HUES6 (cell line): ENCODE measurements around the gene POLR2H.

ENCODE experiments used
- H3K27ac ChIP-seq: 2 replicates; pipeline ENCODE4 v1.7.0; 2013; ENCODE audit warnings: low read depth, mild to moderate bottlenecking, low read length, inconsistent platforms
- H3K27me3 ChIP-seq: 2 replicates; pipeline ENCODE4 v1.6.1; 2013; ENCODE audit warnings: low read length; ENCODE audit not compliant: control insufficient read depth, insufficient read depth
- H3K36me3 ChIP-seq: 2 replicates; pipeline ENCODE4 v1.6.1; 2013; ENCODE audit warnings: low read length; ENCODE audit not compliant: control insufficient read depth, insufficient read depth
- H3K4me1 ChIP-seq: 2 replicates; pipeline ENCODE4 v1.6.1; 2013; ENCODE audit warnings: low read length; ENCODE audit not compliant: control insufficient read depth, insufficient read depth
- H3K4me3 ChIP-seq: 2 replicates; pipeline ENCODE4 v1.5.1; 2013; ENCODE audit warnings: low read depth, low read length
- H3K9ac ChIP-seq: one replicate; pipeline ENCODE4 v1.6.1; 2013; ENCODE audit warnings: mild to moderate bottlenecking, low read length
- H3K9me3 ChIP-seq: 2 replicates; pipeline ENCODE4 v1.6.1; 2013; ENCODE audit warnings: low read depth, low read length; ENCODE audit not compliant: control insufficient read depth, insufficient read depth

Gene POLR2H

DNA sequence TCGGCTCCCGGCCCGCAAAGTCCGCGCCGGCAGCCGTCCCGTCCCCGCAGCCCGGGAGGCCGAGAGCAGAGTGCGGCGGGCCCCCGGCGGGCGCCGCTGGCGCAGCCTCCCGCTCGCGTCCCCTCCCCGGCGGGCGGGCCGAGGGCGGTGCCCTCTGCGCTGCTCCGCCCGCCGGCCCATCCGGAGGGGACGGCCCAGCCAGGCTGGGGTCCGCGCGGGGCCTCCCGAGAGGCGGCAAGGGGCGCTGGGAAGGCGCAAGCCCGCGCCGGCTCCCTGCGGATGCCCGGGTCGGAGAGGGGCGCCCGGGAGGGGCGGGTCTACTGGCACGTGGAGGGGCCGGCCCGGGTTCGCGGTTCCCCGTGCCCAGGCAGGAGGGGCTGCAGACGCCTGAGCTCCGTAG is at the start of gene POLR2H, which contains the start of gene CLCN2:
Gene POLR2H (plus strand): TSS at position 179 of the 400 bp plus-strand sequence. CDS start 1,783 bp downstream, outside the sequence.
Gene CLCN2 (minus strand): TSS at position 74 of the 400 bp plus-strand sequence. CDS start 126 bp downstream, outside the sequence.
- H3K4me1 ChIP-seq = peaks cover 20% of the 10 kb centered on the region
- H3K27ac ChIP-seq = peak within 1 kb of the TSS; percentile 36; the same call in 1 of the 2 replicates
- H3K27me3 ChIP-seq = peaks cover 14% of the 10 kb centered on the region
- peak within 1 kb of the TSS; percentile 71 for H3K4me3 ChIP-seq
- H3K36me3 ChIP-seq = peaks cover 38% of the 10 kb centered on the region
- peak within 1 kb of the TSS; percentile 75 for H3K9ac ChIP-seq
- no peaks in the 10 kb centered on the region for H3K9me3 ChIP-seq

DNA sequence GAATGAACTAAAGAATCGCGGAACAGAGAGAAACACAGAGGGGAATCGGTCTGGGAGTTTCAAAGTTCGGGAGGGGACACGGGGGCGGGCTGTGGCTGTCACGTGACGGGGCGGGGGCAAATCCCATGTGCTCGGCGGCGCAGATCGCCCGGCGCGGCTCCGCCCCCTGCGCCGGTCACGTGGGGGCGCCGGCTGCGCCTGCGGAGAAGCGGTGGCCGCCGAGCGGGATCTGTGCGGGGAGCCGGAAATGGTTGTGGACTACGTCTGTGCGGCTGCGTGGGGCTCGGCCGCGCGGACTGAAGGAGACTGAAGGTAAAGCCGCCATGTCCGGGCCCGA is 47.2 kb upstream of the POLR2H start, which contains the start of gene EIF4G1:
Gene EIF4G1 (plus strand): TSS at position 244 of the 337 bp plus-strand sequence. CDS start 1,191 bp downstream, outside the sequence.
- Histone ChIP-seq H3K9ac (peak within 1 kb of the TSS; percentile 98), H3K4me3 (peak within 1 kb of the TSS; percentile 79), H3K27me3 (no peaks in the 10 kb centered on the region), H3K36me3 (peaks cover 34% of the 10 kb centered on the region), H3K9me3 (no peaks in the 10 kb centered on the region), H3K27ac (peak within 1 kb of the TSS; percentile 96), H3K4me1 (peaks cover 11% of the 10 kb centered on the region; the same call in 1 of the 2 replicates)

DNA sequence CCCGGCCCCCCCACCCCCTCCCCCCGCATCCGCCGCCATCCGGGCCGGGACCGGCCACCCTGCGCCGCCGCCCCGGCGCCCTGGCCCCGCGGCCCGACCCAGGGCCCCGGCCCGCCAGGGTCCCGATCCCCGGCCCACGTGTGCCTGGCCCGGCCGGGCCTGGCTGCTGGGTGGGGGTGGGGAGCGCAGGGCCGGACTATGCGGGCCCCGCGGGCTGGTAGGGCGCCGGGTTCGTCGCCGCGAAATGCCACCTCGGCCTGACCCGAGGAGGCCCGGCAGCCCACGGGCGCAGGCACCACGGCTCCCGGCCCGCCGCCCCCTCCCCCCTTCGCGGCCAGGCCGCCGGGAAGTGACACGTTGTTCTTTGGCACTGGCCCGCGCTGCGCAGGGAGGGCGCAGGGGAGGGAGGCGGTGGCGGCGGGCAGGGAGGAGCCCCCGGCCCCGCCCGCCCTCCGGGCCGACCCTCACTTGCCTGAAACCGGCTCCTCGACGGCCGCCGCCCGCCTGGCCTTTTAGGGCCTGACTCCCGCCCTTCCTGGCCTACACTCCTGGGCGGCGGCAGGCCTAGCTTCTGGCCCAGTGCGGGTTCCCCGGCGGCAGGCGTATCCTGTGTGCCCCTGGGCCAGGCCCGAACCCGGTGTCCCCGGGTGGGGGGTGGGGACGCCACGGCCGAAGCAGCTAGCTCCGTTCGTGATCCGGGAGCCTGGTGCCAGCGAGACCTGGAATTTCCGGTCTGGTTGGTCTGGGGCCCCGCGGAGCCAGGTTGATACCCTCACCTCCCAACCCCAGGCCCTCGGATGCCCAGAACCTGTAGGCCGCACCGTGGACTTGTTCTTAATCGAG is 46.6 kb upstream of the POLR2H start:
- H3K27ac ChIP-seq = peak overlapping the region; percentile 96

DNA sequence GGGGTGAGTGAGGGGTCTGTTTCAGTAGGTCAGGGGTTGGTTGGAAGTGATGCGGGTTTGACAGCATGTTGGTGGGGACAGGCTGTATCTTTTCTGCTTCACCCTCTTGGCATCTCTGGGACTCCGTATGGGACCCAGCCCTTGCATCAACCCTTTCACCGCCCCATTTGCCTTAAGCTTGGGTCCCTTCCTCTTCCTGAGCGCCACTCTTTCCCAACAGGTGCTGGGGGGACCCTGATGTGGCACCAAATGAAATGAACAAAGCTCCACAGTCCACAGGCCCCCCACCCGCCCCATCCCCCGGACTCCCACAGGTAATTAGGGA is 46.0 kb upstream of the POLR2H start:
- H3K9me3 ChIP-seq = no peaks in the 10 kb centered on the region
- H3K27me3 ChIP-seq = no peaks in the 10 kb centered on the region
- peak overlapping the region; percentile 98 for H3K9ac ChIP-seq
- H3K4me1 ChIP-seq = peaks cover 11% of the 10 kb centered on the region; the same call in 1 of the 2 replicates
- peaks cover 41% of the 10 kb centered on the region for H3K36me3 ChIP-seq
- peak overlapping the region; percentile 79 for H3K4me3 ChIP-seq
- peak overlapping the region; percentile 96 for H3K27ac ChIP-seq

More for the DNA sequence above, 46.6 kb upstream of the POLR2H start:
- no peaks in the 10 kb centered on the region for H3K27me3 ChIP-seq
- peak overlapping the region; percentile 98 for H3K9ac ChIP-seq
- H3K4me1 ChIP-seq = peaks cover 11% of the 10 kb centered on the region; the same call in 1 of the 2 replicates
- H3K9me3 ChIP-seq = no peaks in the 10 kb centered on the region
- peaks cover 39% of the 10 kb centered on the region for H3K36me3 ChIP-seq
- peak overlapping the region; percentile 79 for H3K4me3 ChIP-seq

- no peaks in the 10 kb centered on the region for H3K27me3 ChIP-seq
- H3K27ac ChIP-seq = no peak overlapping the region
- H3K4me3 ChIP-seq = peak overlapping the region; percentile 79
- peak overlapping the region; percentile 98 for H3K9ac ChIP-seq
- no peaks in the 10 kb centered on the region for H3K9me3 ChIP-seq
- H3K36me3 ChIP-seq = peaks cover 46% of the 10 kb centered on the region
- peaks cover 11% of the 10 kb centered on the region; the same call in 1 of the 2 replicates for H3K4me1 ChIP-seq
Observed at GRCh38 chr3:184315871-184316661, 45.4 kb upstream of the POLR2H start.

- peaks cover 11% of the 10 kb centered on the region; the same call in 1 of the 2 replicates for H3K4me1 ChIP-seq
- no peaks in the 10 kb centered on the region for H3K9me3 ChIP-seq
- H3K27ac ChIP-seq = no peak overlapping the region
- no peaks in the 10 kb centered on the region for H3K27me3 ChIP-seq
- H3K4me3 ChIP-seq = peak overlapping the region; percentile 79
- peaks cover 54% of the 10 kb centered on the region for H3K36me3 ChIP-seq
- H3K9ac ChIP-seq = no peak overlapping the region
Observed at GRCh38 chr3:184316792-184317191, 44.7 kb upstream of the POLR2H start.

- H3K36me3 ChIP-seq = peaks cover 58% of the 10 kb centered on the region
- H3K9ac ChIP-seq = no peak overlapping the region
- peak overlapping the region; percentile 79; the same call in 1 of the 2 replicates for H3K4me3 ChIP-seq
Observed at GRCh38 chr3:184317201-184317600, 44.3 kb upstream of the POLR2H start.

DNA sequence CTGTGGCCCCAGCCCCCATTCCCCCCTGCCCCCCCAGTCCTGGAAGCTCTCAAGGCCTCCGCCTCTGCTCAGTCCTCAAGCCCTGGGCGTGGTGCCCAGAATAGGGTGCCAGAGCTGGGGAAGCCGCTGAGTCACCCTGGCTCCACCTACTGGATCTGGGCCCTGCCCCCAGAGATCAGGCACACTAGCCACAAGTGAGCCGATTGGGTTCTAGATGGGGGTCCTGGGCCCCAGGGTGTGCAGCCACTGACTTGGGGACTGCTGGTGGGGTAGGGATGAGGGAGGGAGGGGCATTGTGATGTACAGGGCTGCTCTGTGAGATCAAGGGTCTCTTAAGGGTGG is 41.4 kb upstream of the POLR2H start:
- no peak overlapping the region for H3K9ac ChIP-seq
- peaks cover 11% of the 10 kb centered on the region; the same call in 1 of the 2 replicates for H3K4me1 ChIP-seq
- no peak overlapping the region for H3K4me3 ChIP-seq
- H3K27me3 ChIP-seq = no peaks in the 10 kb centered on the region
- peaks cover 86% of the 10 kb centered on the region for H3K36me3 ChIP-seq
- no peaks in the 10 kb centered on the region for H3K9me3 ChIP-seq
- no peak overlapping the region; the same call in 1 of the 2 replicates for H3K27ac ChIP-seq

More at GRCh38 chr3:184317201-184317600, 44.3 kb upstream of the POLR2H start:
- peaks cover 11% of the 10 kb centered on the region; the same call in 1 of the 2 replicates for H3K4me1 ChIP-seq
- H3K27ac ChIP-seq = no peak overlapping the region
- H3K9me3 ChIP-seq = no peaks in the 10 kb centered on the region
- no peaks in the 10 kb centered on the region for H3K27me3 ChIP-seq

GRCh38 chr3:184321666-184322065 is 39.8 kb upstream of the POLR2H start:
- Histone ChIP-seq H3K27me3 (no peaks in the 10 kb centered on the region), H3K4me3 (no peak overlapping the region), H3K4me1 (peaks cover 5% of the 10 kb centered on the region; the same call in 1 of the 2 replicates), H3K36me3 (peaks cover 96% of the 10 kb centered on the region), H3K27ac (no peak overlapping the region), H3K9me3 (no peaks in the 10 kb centered on the region), H3K9ac (no peak overlapping the region)

DNA sequence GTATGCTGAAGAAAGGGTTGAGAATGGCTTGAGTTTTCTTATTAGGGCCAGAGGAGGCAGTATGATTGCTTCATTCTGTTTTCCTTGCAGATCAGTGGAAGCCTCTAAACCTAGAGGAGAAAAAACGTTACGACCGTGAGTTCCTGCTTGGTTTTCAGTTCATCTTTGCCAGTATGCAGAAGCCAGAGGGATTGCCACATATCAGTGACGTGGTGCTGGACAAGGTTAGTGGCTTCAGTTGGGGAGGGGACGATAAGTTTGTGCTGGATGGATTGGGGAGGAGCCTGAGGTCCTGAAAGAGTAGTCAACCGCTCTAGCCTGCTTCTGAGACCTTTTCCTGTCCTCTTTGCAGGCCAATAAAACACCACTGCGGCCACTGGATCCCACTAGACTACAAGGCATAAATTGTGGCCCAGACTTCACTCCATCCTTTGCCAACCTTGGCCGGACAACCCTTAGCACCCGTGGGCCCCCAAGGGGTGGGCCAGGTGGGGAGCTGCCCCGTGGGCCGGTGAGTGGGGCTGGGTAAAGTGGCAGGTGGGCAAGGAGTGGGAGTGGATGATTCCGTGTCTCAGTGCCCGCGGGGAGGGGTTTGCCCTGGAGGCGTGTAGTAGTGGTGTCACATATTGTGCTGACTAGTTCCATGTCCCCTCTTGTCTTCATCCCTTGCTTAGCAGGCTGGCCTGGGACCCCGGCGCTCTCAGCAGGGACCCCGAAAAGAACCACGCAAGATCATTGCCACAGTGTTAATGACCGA is 38.6 kb upstream of the POLR2H start:
- H3K9ac ChIP-seq = no peak overlapping the region
- H3K27me3 ChIP-seq = no peaks in the 10 kb centered on the region
- H3K4me1 ChIP-seq = no peaks in the 10 kb centered on the region
- peaks cover 96% of the 10 kb centered on the region for H3K36me3 ChIP-seq
- no peak overlapping the region for H3K4me3 ChIP-seq
- no peak overlapping the region for H3K27ac ChIP-seq
- no peaks in the 10 kb centered on the region for H3K9me3 ChIP-seq
